Upper lobe of left lung (tissue), 4 donors: ENCODE results near the gene DCTN3.

Source experiments
- CTCF ChIP-seq, 6 experiments: fragments of 450-650 bp in 4 of 6; fragments of 200-600 bp in 2 of 6; sonication (generic) in 2 of 6; IDR thresholded peaks; one replicate each; pipeline ENCODE4 v1.5.1; 2016 to 2019; ENCODE audit warnings: antibody characterized with exemption in 6 of 6
- EP300 ChIP-seq, 4 donors: sonication (generic); formaldehyde crosslinking; IDR thresholded peaks; one replicate each; pipeline ENCODE4 v1.5.1; 2017; ENCODE audit warnings: antibody characterized with exemption in 4 of 4, control low read depth in 2 of 4
- POLR2A ChIP-seq, 4 donors: fragments of 450-650 bp; IDR thresholded peaks; one replicate each; pipeline ENCODE4 v1.5.1; 2016 to 2017; ENCODE audit warnings: antibody characterized with exemption in 4 of 4, mild to moderate bottlenecking in 2 of 4

GRCh38 chr9:34580358-34580757, 39.9 kb downstream of the DCTN3 start:
- TF ChIP-seq CTCF (IDR thresholded peaks at IDR 0.05) (no peak), POLR2A (IDR thresholded peaks at IDR 0.05) (no peak), EP300 (IDR thresholded peaks at IDR 0.05) (no peak)
